ENCODE data around the gene SPACA4. TPM values are rescaled to one million over a fixed set of nuclear protein-coding genes. Genes with fewer than 3 reads are reported as not detected.
"Not testable (repeated sequence)": the region's sequence is repeated elsewhere in the genome, so short reads cannot be mapped to it uniquely, and the experiment has no call there.

The SPACA4 gene
- total and polyA plus RNA-seq, 4 donors: not detected

GRCh38 chr19:48575931-48576622 lies 30.5 kb upstream of the SPACA4 start:
- no peak for DNase-seq (ENCODE audit: low spot score)
- Histone ChIP-seq H3K4me3 (ENCODE audit: low read depth in 1 of 3, low read length in 3 of 3) (no peak overlapping the region), H3K9me3 (ENCODE audit: control insufficient read depth in 4 of 4, low read length in 3 of 4) (no peaks in the 10 kb centered on the region), H3K4me1 (ENCODE audit: control insufficient read depth in 4 of 4, insufficient read depth in 4 of 4, low read length in 3 of 4) (no peaks in the 10 kb centered on the region), H3K36me3 (ENCODE audit: control insufficient read depth in 4 of 4, insufficient read depth in 3 of 4, low read depth in 1 of 4, low read length in 3 of 4) (no peaks in the 10 kb centered on the region), H3K9ac (ENCODE audit: low read depth in 1 of 2, low read length in 2 of 2) (no peak overlapping the region), H3K27me3 (ENCODE audit: control insufficient read depth in 4 of 4, insufficient read depth in 4 of 4, low read length in 3 of 4) (no peaks in the 10 kb centered on the region), H3K27ac (ENCODE audit: low read depth in 1 of 2, low read length in 2 of 2) (no peak overlapping the region)
- TF ChIP-seq CTCF (IDR thresholded peaks at IDR 0.05; ENCODE audit: low read depth, low read length, missing input control) (no peak), FOXA1 (IDR thresholded peaks at IDR 0.05) (no peak), RAD21 (IDR thresholded peaks at IDR 0.05) (no peak), TAF1 (conservative IDR thresholded peaks at IDR 0.05) (no peak), HNF4G (IDR thresholded peaks at IDR 0.05) (no peak), FOXA2 (IDR thresholded peaks at IDR 0.05) (no peak), YY1 (IDR thresholded peaks at IDR 0.05) (no peak), RXRA (IDR thresholded peaks at IDR 0.05) (no peak), MAX (IDR thresholded peaks at IDR 0.05) (no peak), HNF4A (conservative IDR thresholded peaks at IDR 0.05) (no peak), JUND (IDR thresholded peaks at IDR 0.05) (no peak), SP1 (IDR thresholded peaks at IDR 0.05) (no peak), ZBTB33 (IDR thresholded peaks at IDR 0.05) (no peak), NR2F2 (IDR thresholded peaks at IDR 0.05) (no peak), GABPA (IDR thresholded peaks at IDR 0.05 in 1 of 2, conservative IDR thresholded peaks at IDR 0.05 in 1 of 2) (no peak), EGR1 (IDR thresholded peaks at IDR 0.05; ENCODE audit: low read depth in 2 of 2) (no peak)
- TF ChIP-seq, protein P1, sequence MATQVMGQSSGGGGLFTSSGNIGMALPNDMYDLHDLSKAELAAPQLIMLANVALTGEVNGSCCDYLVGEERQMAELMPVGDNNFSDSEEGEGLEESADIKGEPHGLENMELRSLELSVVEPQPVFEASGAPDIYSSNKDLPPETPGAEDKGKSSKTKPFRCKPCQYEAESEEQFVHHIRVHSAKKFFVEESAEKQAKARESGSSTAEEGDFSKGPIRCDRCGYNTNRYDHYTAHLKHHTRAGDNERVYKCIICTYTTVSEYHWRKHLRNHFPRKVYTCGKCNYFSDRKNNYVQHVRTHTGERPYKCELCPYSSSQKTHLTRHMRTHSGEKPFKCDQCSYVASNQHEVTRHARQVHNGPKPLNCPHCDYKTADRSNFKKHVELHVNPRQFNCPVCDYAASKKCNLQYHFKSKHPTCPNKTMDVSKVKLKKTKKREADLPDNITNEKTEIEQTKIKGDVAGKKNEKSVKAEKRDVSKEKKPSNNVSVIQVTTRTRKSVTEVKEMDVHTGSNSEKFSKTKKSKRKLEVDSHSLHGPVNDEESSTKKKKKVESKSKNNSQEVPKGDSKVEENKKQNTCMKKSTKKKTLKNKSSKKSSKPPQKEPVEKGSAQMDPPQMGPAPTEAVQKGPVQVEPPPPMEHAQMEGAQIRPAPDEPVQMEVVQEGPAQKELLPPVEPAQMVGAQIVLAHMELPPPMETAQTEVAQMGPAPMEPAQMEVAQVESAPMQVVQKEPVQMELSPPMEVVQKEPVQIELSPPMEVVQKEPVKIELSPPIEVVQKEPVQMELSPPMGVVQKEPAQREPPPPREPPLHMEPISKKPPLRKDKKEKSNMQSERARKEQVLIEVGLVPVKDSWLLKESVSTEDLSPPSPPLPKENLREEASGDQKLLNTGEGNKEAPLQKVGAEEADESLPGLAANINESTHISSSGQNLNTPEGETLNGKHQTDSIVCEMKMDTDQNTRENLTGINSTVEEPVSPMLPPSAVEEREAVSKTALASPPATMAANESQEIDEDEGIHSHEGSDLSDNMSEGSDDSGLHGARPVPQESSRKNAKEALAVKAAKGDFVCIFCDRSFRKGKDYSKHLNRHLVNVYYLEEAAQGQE (IDR thresholded peaks at IDR 0.05): no peak
- TF ChIP-seq, protein P2, sequence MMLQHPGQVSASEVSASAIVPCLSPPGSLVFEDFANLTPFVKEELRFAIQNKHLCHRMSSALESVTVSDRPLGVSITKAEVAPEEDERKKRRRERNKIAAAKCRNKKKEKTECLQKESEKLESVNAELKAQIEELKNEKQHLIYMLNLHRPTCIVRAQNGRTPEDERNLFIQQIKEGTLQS (IDR thresholded peaks at IDR 0.05): no peak
- 77% methylated on average over 23 of the region's 23 CpGs for WGBS

DNA sequence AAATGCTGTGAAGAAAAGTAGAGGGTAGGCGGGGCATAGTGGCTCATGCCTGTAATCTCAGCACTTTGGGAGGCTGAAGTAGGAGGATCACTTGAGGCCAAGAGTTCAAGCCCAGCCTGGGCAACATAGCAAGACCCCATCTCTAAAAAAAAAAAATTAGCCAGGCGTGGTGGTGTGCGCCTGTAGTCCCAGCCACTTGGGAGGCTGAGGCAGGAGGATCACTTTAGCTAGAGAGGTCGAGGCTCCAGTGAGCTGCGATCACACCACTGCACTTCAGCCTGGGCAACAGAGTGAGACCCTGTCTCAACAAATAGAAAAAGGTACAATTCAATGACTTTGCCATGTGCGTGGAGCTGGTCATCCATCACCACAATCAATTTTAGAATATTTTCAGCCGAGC lies 28.6 kb upstream of the SPACA4 start:
- H3K27ac ChIP-seq (ENCODE audit: low read depth in 1 of 2, low read length in 2 of 2); H3K9ac ChIP-seq (ENCODE audit: low read depth in 1 of 2, low read length in 2 of 2); DNase-seq (ENCODE audit: low spot score); H3K9me3 ChIP-seq (ENCODE audit: control insufficient read depth in 4 of 4, low read length in 3 of 4); H3K27me3 ChIP-seq (ENCODE audit: control insufficient read depth in 4 of 4, insufficient read depth in 4 of 4, low read length in 3 of 4); H3K4me1 ChIP-seq (ENCODE audit: control insufficient read depth in 4 of 4, insufficient read depth in 4 of 4, low read length in 3 of 4); H3K4me3 ChIP-seq (ENCODE audit: low read depth in 1 of 3, low read length in 3 of 3); H3K36me3 ChIP-seq (ENCODE audit: control insufficient read depth in 4 of 4, insufficient read depth in 3 of 4, low read depth in 1 of 4, low read length in 3 of 4): not testable (repeated sequence)
- WGBS: 93% methylated on average over 7 of the region's 7 CpGs

Data from liver (tissue), 9 donors.